DND-41 (cell line): ENCODE measurements around the gene PDZD4.

Source experiments
- ATAC-seq: fragments of 200-7000 bp; cut with Tn5 transposase; 3 replicates; pipeline ENCODE4 v1.9.1; 2021; ENCODE audit warnings: low read depth; ENCODE audit not compliant: insufficient read depth
- DNase-seq: peaks from one replicate; pipeline ENCODE4 v3.0.0-alpha.2; 2020
- H2AFZ ChIP-seq: 2 replicates; pipeline ENCODE4 v1.6.0; 2012; ENCODE audit warnings: low read depth, low read length
- H3K27ac ChIP-seq: 2 replicates; pipeline ENCODE4 v1.5.1; 2012; ENCODE audit warnings: low read length, inconsistent platforms
- H3K27me3 ChIP-seq: fragments of 200-600 bp; sonication (generic); 2 replicates; pipeline ENCODE4 v1.6.0; 2012; ENCODE audit warnings: low read length, mild to moderate bottlenecking, inconsistent platforms; ENCODE audit not compliant: insufficient read depth, poor library complexity
- H3K36me3 ChIP-seq: 2 replicates; pipeline ENCODE4 v1.5.1; 2012; ENCODE audit warnings: low read length, inconsistent platforms; ENCODE audit not compliant: insufficient read depth
- H3K4me1 ChIP-seq: 2 replicates; pipeline ENCODE4 v1.5.1; 2012; ENCODE audit warnings: mild to moderate bottlenecking, low read length; ENCODE audit not compliant: insufficient read depth
- H3K4me2 ChIP-seq: 2 replicates; pipeline ENCODE4 v1.6.0; 2012; ENCODE audit warnings: mild to moderate bottlenecking, moderate library complexity, low read length, inconsistent platforms; ENCODE audit not compliant: insufficient read depth
- H3K4me3 ChIP-seq, 2 experiments: fragments of 200-600 bp in 1 of 2; shearing (Covaris generic) in 1 of 2; 2 replicates each; pipeline ENCODE4 v1.5.1; 2012 to 2016; ENCODE audit warnings: inconsistent platforms in 2 of 2, low read length in 2 of 2, mild to moderate bottlenecking in 2 of 2, low read depth in 1 of 2, moderate library complexity in 1 of 2
- H3K79me2 ChIP-seq: 2 replicates; pipeline ENCODE4 v1.6.0; 2012; ENCODE audit warnings: low read length, inconsistent platforms; ENCODE audit not compliant: insufficient read depth
- H3K9ac ChIP-seq: 2 replicates; pipeline ENCODE4 v1.6.0; 2012; ENCODE audit warnings: low read depth, mild to moderate bottlenecking, inconsistent platforms, low read length, moderate library complexity
- H3K9me3 ChIP-seq: 2 replicates; pipeline ENCODE4 v1.5.1; 2012; ENCODE audit warnings: low read length, moderate library complexity, mild to moderate bottlenecking, inconsistent platforms; ENCODE audit not compliant: insufficient read depth, severe bottlenecking
- H4K20me1 ChIP-seq: 2 replicates; pipeline ENCODE4 v1.6.0; 2012; ENCODE audit warnings: low read length; ENCODE audit not compliant: insufficient read depth
- EZH2 ChIP-seq: IDR thresholded peaks from 3 replicates; pipeline ENCODE4 v1.6.1; 2012; ENCODE audit warnings: borderline replicate concordance, low read depth, mild to moderate bottlenecking, moderate library complexity, low read length, inconsistent platforms; ENCODE audit not compliant: severe bottlenecking
- TF ChIP-seq, protein P1 (sequence below): IDR thresholded peaks from 2 replicates; pipeline ENCODE4 v1.5.1; 2012; ENCODE audit warnings: borderline replicate concordance, low read length, moderate library complexity, mild to moderate bottlenecking; ENCODE audit not compliant: poor library complexity, severe bottlenecking; ENCODE audit errors: extremely low read depth

The PDZD4 gene

DNA sequence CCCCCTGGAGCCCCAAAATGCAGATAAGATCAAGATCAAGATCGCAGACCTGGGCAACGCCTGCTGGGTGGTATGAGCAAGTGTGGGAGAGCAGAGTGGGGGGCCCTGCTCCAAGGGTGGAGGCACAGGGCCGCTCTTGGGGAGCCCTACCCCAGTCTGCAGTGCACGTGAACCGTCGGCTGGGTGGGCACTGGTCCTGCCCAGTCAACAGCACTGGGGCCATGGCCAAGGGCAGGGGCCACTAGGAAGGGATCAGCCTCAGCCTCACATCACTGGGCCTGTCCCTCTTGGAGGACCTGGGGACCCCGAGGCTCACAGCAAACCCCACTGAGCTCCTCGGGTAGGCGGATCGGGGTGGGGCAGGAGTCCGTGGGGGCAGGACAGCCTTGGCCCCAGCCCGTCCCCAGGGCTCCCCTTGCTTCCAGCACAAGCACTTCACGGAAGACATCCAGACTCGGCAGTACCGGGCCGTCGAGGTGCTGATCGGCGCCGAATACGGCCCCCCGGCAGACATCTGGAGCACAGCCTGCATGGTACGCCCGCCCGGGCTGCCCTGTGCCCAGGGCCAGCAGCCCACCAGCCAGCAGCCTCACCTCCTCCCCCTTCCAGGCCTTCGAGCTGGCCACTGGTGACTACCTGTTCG is 45.9 kb downstream of the PDZD4 start:
- Histone ChIP-seq H3K4me3 (no peak overlapping the region), H3K4me1 (no peaks in the 10 kb centered on the region), H3K9ac (no peak overlapping the region), H3K79me2 (0 out of 2 replicates have a peak, but pooled peaks cover under 1% of the 10 kb centered on the region), H3K4me2 (no peak overlapping the region), H4K20me1 (no peaks in the 10 kb centered on the region), H3K27me3 (no peaks in the 10 kb centered on the region), H3K27ac (no peak overlapping the region), H3K36me3 (peaks cover 39% of the 10 kb centered on the region), H3K9me3 (no peaks in the 10 kb centered on the region), H2AFZ (no peak overlapping the region)
- ATAC-seq (no peak), DNase-seq (no peak)
- TF ChIP-seq, protein P1, sequence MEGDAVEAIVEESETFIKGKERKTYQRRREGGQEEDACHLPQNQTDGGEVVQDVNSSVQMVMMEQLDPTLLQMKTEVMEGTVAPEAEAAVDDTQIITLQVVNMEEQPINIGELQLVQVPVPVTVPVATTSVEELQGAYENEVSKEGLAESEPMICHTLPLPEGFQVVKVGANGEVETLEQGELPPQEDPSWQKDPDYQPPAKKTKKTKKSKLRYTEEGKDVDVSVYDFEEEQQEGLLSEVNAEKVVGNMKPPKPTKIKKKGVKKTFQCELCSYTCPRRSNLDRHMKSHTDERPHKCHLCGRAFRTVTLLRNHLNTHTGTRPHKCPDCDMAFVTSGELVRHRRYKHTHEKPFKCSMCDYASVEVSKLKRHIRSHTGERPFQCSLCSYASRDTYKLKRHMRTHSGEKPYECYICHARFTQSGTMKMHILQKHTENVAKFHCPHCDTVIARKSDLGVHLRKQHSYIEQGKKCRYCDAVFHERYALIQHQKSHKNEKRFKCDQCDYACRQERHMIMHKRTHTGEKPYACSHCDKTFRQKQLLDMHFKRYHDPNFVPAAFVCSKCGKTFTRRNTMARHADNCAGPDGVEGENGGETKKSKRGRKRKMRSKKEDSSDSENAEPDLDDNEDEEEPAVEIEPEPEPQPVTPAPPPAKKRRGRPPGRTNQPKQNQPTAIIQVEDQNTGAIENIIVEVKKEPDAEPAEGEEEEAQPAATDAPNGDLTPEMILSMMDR, result no peak
- no peak for TF ChIP-seq EZH2

- Histone ChIP-seq H3K9ac (no peak overlapping the region), H3K27ac (no peak overlapping the region), H3K4me2 (no peak overlapping the region), H3K4me1 (no peaks in the 10 kb centered on the region), H3K36me3 (peaks cover 33% of the 10 kb centered on the region), H2AFZ (no peak overlapping the region), H3K27me3 (no peaks in the 10 kb centered on the region), H3K4me3 (no peak overlapping the region), H3K79me2 (no peaks in the 10 kb centered on the region), H3K9me3 (no peaks in the 10 kb centered on the region), H4K20me1 (no peaks in the 10 kb centered on the region)
- no peak for ATAC-seq
- no peak for DNase-seq
- TF ChIP-seq, protein P1, result no peak
- TF ChIP-seq EZH2, result no peak
These were observed 46.8 kb downstream of the PDZD4 start for GRCh38 chrX:153783378-153784013.

DNA sequence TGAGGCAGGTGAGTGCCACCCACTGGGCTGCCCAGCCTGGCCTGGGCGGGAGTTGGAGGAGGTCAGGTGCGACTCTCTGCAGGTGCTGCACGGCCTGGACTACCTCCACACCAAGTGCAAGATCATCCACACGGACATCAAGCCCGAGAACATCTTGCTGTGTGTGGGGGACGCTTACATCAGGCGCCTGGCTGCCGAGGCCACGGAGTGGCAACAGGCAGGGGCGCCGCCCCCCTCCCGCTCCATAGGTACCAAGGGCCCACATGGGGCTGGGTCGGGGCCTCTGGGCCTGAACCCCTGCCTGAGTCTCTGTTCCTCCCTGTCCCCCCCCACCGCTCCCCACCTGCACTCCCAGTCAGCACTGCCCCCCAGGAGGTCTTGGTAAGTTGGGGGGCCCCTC is 47.5 kb downstream of the PDZD4 start:
- no peak overlapping the region for H3K4me3 ChIP-seq
- no peak overlapping the region for H3K4me2 ChIP-seq
- H4K20me1 ChIP-seq, result no peaks in the 10 kb centered on the region
- no peak for DNase-seq
- H3K79me2 ChIP-seq, result no peaks in the 10 kb centered on the region
- no peaks in the 10 kb centered on the region for H3K4me1 ChIP-seq
- ATAC-seq, result no peak
- no peak overlapping the region for H2AFZ ChIP-seq
- no peak overlapping the region for H3K9ac ChIP-seq
- no peak for TF ChIP-seq EZH2
- TF ChIP-seq, protein P1, result no peak
- H3K9me3 ChIP-seq, result no peaks in the 10 kb centered on the region
- no peaks in the 10 kb centered on the region for H3K27me3 ChIP-seq
- H3K36me3 ChIP-seq, result peaks cover 27% of the 10 kb centered on the region
- H3K27ac ChIP-seq, result no peak overlapping the region
